Measurements from ENCODE around the gene CST7.

DNA sequence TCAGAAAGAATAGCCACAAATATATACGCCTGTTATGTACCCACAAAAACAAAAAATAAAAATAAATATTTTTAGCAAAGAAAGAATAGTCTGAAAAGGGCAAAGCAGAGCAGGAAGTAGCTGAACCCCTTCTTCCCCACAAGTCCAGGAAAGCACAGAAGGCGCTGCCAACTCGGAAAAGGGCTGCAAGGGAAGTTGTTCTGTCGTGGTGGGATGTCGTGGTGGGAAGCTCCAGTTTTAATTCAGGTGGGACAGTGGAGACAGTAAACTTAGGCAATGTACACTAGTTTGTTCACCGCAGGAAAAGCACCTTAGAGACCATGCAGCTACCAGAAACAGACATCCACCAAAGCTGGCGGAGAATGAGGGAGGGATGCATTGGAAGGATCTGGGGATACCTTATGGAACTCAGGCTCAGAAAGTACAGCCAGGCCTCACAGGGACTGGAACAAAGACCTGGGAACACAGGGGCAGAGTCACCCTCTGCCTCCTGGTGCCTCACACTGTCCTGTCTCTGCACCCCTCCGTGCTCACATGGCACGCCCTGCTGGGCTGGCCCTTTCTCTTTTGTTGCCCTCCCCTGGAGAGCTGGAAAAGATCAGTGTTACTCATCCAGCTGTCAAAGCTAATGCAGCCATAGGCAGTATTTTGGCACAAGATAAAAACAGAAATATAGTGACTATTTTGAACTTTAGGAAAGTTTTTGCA, 46.8 kb downstream of the CST7 start:
- TF ChIP-seq, protein P1, sequence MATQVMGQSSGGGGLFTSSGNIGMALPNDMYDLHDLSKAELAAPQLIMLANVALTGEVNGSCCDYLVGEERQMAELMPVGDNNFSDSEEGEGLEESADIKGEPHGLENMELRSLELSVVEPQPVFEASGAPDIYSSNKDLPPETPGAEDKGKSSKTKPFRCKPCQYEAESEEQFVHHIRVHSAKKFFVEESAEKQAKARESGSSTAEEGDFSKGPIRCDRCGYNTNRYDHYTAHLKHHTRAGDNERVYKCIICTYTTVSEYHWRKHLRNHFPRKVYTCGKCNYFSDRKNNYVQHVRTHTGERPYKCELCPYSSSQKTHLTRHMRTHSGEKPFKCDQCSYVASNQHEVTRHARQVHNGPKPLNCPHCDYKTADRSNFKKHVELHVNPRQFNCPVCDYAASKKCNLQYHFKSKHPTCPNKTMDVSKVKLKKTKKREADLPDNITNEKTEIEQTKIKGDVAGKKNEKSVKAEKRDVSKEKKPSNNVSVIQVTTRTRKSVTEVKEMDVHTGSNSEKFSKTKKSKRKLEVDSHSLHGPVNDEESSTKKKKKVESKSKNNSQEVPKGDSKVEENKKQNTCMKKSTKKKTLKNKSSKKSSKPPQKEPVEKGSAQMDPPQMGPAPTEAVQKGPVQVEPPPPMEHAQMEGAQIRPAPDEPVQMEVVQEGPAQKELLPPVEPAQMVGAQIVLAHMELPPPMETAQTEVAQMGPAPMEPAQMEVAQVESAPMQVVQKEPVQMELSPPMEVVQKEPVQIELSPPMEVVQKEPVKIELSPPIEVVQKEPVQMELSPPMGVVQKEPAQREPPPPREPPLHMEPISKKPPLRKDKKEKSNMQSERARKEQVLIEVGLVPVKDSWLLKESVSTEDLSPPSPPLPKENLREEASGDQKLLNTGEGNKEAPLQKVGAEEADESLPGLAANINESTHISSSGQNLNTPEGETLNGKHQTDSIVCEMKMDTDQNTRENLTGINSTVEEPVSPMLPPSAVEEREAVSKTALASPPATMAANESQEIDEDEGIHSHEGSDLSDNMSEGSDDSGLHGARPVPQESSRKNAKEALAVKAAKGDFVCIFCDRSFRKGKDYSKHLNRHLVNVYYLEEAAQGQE (IDR thresholded peaks at IDR 0.05; ENCODE audit: low read depth, low read length): no peak
- no peak for TF ChIP-seq POLR2AphosphoS5 (IDR thresholded peaks at IDR 0.05; ENCODE audit: low read depth, low read length)
- TF ChIP-seq, protein P2, sequence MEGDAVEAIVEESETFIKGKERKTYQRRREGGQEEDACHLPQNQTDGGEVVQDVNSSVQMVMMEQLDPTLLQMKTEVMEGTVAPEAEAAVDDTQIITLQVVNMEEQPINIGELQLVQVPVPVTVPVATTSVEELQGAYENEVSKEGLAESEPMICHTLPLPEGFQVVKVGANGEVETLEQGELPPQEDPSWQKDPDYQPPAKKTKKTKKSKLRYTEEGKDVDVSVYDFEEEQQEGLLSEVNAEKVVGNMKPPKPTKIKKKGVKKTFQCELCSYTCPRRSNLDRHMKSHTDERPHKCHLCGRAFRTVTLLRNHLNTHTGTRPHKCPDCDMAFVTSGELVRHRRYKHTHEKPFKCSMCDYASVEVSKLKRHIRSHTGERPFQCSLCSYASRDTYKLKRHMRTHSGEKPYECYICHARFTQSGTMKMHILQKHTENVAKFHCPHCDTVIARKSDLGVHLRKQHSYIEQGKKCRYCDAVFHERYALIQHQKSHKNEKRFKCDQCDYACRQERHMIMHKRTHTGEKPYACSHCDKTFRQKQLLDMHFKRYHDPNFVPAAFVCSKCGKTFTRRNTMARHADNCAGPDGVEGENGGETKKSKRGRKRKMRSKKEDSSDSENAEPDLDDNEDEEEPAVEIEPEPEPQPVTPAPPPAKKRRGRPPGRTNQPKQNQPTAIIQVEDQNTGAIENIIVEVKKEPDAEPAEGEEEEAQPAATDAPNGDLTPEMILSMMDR (IDR thresholded peaks at IDR 0.05): no peak

All from SK-N-SH (cell line).